ENCODE measurements around the gene COL8A1. TPM values are rescaled to one million over a fixed set of nuclear protein-coding genes. Genes with fewer than 3 reads are reported as not detected.

The COL8A1 gene
- polyA plus RNA-seq, 3 donors = not detected

- no peak for DNase-seq
- WGBS (ENCODE audit: insufficient coverage) = no CpG with 5 or more reads among the region's 1 CpG
- H3K79me2 ChIP-seq (ENCODE audit: insufficient read depth, low read length) = no peaks in the 10 kb centered on the region
- H3K4me1 Mint-ChIP-seq = no peaks in the 10 kb centered on the region
- H3K9me3 Mint-ChIP-seq = peaks cover 0 to 6% (median 0%) of the 10 kb centered on the region in 7 donors
- H3K27me3 Mint-ChIP-seq (ENCODE audit: low read depth in 3 of 3) = peaks cover 0 to 5% (median 1%) of the 10 kb centered on the region in 3 donors
- H3K4me3 ChIP-seq (replicated peaks in 1 of 3; ENCODE audit: low read depth in 2 of 3, low read length in 3 of 3) = no peak overlapping the region
- no peaks in the 10 kb centered on the region for H4K20me1 ChIP-seq (ENCODE audit: insufficient read depth, low read length)
- no peak overlapping the region for H2AFZ ChIP-seq (ENCODE audit: insufficient read depth, low read depth, low read length, poor library complexity, severe bottlenecking)
- H3K36me3 ChIP-seq (replicated peaks in 1 of 2; ENCODE audit: control insufficient read depth in 1 of 2, insufficient read depth in 2 of 2, low read length in 2 of 2) = no peaks in the 10 kb centered on the region
- TF ChIP-seq CTCF (IDR thresholded peaks at IDR 0.05) = no peak
- intact Hi-C loops (cut with micrococcal nuclease) = no loop called here
- no peak overlapping the region for H3K9ac ChIP-seq (ENCODE audit: insufficient read depth, low read length, poor library complexity, severe bottlenecking)
- H3K27me3 ChIP-seq (ENCODE audit: control insufficient read depth in 2 of 2, insufficient read depth in 2 of 2, low read length in 2 of 2) = no peaks in the 10 kb centered on the region
- H3K4me1 ChIP-seq (ENCODE audit: control insufficient read depth in 1 of 2, insufficient read depth in 2 of 2, low read length in 2 of 2) = no peaks in the 10 kb centered on the region
- no peak overlapping the region for H3K4me3 Mint-ChIP-seq
- no peak overlapping the region for H3K4me2 ChIP-seq (replicated peaks; ENCODE audit: extremely low read depth, low read length, poor library complexity, severe bottlenecking)
- H3K9me3 ChIP-seq (replicated peaks in 1 of 2; ENCODE audit: control insufficient read depth in 1 of 2, insufficient read depth in 1 of 2, low read length in 2 of 2) = no peaks in the 10 kb centered on the region
- H3K27ac ChIP-seq (ENCODE audit: low read depth in 1 of 2, low read length in 2 of 2) = no peak overlapping the region
- no peaks in the 10 kb centered on the region for H3K36me3 Mint-ChIP-seq
- no peak overlapping the region for H3K27ac Mint-ChIP-seq
These were observed 12.0 kb upstream of the COL8A1 start for GRCh38 chr3:99626417-99626788.

GRCh38 chr3:99627062-99627826, 11.2 kb upstream of the COL8A1 start:
- no peak for DNase-seq
- Histone ChIP-seq H3K4me1 (ENCODE audit: control insufficient read depth in 1 of 2, insufficient read depth in 2 of 2, low read length in 2 of 2) (no peaks in the 10 kb centered on the region), H2AFZ (ENCODE audit: insufficient read depth, low read depth, low read length, poor library complexity, severe bottlenecking) (no peak overlapping the region), H4K20me1 (ENCODE audit: insufficient read depth, low read length) (no peaks in the 10 kb centered on the region), H3K4me2 (replicated peaks; ENCODE audit: extremely low read depth, low read length, poor library complexity, severe bottlenecking) (no peak overlapping the region), H3K27ac (ENCODE audit: low read depth in 1 of 2, low read length in 2 of 2) (no peak overlapping the region), H3K36me3 (replicated peaks in 1 of 2; ENCODE audit: control insufficient read depth in 1 of 2, insufficient read depth in 2 of 2, low read length in 2 of 2) (no peaks in the 10 kb centered on the region), H3K4me3 (replicated peaks in 1 of 3; ENCODE audit: low read depth in 2 of 3, low read length in 3 of 3) (no peak overlapping the region), H3K79me2 (ENCODE audit: insufficient read depth, low read length) (no peaks in the 10 kb centered on the region), H3K27me3 (ENCODE audit: control insufficient read depth in 2 of 2, insufficient read depth in 2 of 2, low read length in 2 of 2) (no peaks in the 10 kb centered on the region), H3K9ac (ENCODE audit: insufficient read depth, low read length, poor library complexity, severe bottlenecking) (no peak overlapping the region), H3K9me3 (replicated peaks in 1 of 2; ENCODE audit: control insufficient read depth in 1 of 2, insufficient read depth in 1 of 2, low read length in 2 of 2) (no peaks in the 10 kb centered on the region)
- Mint-ChIP-seq H3K9me3 (peaks cover 0 to 6% (median 0%) of the 10 kb centered on the region in 7 donors), H3K4me1 (no peaks in the 10 kb centered on the region), H3K4me3 (no peak overlapping the region), H3K27ac (no peak overlapping the region), H3K36me3 (no peaks in the 10 kb centered on the region), H3K27me3 (ENCODE audit: low read depth in 3 of 3) (peaks cover 0 to 5% (median 1%) of the 10 kb centered on the region in 3 donors)
- WGBS (ENCODE audit: insufficient coverage) = 100% methylated on average over 1 of the region's 4 CpGs
- no peak for TF ChIP-seq CTCF (IDR thresholded peaks at IDR 0.05)
- intact Hi-C loops (cut with micrococcal nuclease) = no loop called here
